Non-pigmented ciliary epithelial cell (primary cell): Measurements from ENCODE around the gene COQ8B.
A peak's percentile ranks its signal among the peaks of the same experiment; 100 is the strongest.

Experiments
- DNase-seq: peaks from one replicate; pipeline ENCODE4 v3.0.0-alpha.2; 2010; ENCODE audit warnings: low read depth

COQ8B gene

DNA sequence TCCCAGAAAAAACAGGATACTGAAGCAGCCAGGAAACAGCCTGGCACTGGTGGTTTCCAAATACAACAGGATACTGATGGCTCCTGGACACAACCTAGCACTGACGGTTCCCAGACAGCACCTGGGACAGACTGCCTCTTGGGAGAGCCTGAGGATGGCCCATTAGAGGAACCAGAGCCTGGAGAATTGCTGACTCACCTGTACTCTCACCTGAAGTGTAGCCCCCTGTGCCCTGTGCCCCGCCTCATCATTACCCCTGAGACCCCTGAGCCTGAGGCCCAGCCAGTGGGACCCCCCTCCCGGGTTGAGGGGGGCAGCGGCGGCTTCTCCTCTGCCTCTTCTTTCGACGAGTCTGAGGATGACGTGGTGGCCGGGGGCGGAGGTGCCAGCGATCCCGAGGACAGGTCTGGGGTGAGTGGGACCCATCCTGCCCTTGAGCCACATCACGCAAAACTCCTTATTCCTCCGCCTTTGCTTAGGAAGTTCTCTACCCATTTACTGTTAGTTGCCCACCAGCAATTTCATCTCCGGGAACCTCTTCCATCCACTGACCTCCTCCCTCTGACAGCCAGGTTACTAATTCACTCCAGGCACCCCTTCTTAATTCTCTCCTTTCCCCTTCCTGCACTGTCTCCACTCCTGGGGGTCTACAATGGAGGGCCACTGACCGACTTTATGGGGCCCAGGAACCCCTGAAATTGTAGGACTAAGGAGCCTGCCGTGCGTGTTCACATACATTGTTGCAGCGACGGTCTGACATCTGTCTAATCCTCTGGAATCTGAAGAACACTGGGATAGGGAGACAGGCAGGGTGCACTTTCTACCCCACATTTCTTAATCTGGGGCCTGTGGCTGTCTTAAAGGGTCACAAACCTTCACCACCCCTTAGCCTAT, 1.4 kb upstream of the COQ8B start:
- DNase-seq, result no peak

DNA sequence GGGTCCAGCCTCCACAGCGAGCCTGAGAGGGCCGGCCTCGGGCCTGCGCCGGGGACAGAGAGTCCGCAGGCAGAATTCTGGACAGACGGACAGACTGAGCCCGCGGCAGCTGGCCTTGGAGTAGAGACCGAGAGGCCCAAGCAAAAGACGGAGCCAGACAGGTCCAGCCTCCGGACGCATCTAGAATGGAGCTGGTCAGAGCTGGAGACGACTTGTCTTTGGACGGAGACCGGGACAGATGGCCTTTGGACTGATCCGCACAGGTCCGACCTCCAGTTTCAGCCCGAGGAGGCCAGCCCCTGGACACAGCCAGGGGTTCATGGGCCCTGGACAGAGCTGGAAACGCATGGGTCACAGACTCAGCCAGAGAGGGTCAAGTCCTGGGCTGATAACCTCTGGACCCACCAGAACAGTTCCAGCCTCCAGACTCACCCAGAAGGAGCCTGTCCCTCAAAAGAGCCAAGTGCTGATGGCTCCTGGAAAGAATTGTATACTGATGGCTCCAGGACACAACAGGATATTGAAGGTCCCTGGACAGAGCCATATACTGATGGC, 716 bp upstream of the COQ8B start:
- DNase-seq, result no peak

DNA sequence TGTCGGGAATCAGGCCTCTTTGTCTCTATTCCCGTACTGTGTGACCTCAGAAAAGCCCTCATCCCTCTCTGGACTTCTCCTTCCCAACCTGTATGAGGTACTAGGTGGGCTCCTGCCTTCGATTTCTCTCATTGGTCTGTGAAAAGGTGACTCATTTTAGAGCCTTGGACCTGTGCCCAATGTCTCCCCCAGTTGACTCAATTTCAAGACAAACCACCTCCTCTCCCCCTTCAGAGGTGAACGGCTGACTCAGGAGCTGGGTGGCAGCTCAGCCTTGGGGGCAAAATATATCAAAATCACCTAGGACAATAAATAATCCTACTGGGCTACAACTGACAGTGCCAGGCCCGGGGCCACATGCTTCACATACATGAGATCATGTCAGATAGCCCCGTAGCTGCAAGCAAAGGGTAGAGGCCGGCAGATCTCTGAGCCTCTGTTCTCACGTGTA, 630 bp downstream of the COQ8B start:
- peak; percentile 79 for DNase-seq

DNA sequence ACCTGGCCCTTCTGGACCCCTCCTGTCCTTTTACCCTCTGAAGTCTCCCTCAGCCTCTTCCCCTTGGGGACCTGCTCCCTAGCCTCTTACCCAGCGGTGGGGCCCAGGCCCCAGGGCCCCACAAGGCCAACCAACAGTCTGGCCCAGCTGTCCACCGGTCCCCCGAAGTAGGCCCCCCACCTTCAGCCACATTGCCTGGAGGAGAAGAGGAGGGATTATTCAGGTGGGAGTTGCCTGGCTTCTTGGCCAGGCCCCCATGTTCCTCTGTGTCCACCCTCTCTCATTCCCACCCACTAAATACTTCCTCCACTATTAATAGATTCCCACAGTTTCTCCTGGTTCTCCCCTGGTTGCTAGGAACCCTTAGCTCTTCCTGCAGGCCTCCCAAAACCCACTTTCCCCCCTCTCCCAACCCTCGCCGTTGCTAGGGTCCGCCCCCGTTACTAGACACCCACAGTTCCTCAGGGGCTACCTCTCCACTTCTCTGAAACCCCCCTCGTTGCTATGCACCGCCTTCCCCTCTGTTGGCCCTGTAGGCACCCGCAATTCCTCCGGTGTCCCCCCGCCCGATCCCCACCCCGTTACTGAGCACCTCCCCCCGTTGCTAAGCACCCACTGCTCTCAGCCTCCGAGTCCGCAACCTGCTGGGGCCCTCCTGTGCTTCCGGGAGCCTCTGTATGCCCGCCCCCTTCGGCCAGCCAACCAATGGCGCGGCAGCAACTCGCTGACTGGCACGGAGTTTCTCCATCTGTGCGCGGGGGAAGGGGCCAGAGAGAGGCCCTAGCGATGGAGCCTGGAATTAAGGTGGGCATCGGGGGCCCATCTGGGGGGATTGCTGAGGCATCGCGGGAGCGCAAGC, 2.0 kb downstream of the COQ8B start:
- DNase-seq, result peak; percentile 58

DNA sequence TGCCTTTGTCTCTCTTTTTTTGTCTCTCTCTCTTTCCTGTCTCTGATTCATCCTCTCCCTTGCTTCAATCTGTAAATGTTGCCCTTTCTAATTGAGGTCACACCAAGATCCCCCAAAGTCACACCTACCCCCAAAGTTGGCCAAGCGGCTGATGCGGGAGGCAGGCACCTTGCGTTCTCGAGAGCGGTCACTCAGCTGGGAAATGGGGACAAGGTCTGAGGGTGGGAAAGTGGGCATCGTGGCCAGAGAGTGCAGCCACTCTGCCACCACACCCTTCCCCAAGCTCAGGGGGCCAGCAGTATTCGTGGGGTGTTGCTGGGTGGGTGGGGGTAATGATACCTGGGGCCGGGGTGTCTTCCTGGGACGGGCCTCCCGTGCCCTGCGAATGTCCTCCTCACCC, 2.7 kb downstream of the COQ8B start:
- DNase-seq, result no peak

DNA sequence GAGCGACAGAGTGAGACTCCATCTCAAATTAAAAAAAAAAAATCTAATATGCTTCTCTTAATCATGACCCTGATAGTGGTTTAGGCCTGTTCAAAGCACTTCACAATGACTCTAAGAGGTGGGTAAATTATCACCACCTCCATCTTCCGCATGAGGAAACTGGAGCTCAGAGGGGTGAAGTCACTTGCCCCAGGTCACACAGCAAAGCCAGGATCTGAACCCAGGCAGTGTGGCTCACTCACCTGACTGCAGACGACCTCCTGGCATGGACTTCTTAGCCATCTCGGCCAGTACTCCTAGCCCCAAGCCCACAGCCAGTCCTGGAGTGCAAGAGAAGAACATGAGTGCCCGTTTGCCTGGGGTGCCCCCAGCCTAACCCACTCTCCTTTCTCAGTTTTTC, 6.9 kb downstream of the COQ8B start:
- DNase-seq, result no peak

DNA sequence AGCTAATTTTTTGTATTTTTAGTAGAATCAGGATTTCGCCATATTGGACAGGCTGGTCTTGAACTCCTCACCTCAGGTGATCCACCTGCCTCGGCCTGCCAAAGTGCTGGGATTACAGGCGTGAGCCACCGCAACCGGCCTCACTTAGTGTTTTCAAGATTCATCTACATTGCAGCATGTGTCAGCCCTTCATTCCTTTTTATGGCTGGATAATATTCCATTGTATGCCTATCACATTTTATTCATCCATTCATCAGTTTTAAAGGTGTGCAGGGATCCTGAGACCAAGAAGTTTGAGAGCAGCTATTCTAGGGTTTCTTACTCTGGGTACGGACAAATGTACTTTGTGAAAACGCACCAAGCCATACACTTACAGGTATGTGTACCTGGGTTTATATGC, 9.1 kb downstream of the COQ8B start:
- no peak for DNase-seq

DNA sequence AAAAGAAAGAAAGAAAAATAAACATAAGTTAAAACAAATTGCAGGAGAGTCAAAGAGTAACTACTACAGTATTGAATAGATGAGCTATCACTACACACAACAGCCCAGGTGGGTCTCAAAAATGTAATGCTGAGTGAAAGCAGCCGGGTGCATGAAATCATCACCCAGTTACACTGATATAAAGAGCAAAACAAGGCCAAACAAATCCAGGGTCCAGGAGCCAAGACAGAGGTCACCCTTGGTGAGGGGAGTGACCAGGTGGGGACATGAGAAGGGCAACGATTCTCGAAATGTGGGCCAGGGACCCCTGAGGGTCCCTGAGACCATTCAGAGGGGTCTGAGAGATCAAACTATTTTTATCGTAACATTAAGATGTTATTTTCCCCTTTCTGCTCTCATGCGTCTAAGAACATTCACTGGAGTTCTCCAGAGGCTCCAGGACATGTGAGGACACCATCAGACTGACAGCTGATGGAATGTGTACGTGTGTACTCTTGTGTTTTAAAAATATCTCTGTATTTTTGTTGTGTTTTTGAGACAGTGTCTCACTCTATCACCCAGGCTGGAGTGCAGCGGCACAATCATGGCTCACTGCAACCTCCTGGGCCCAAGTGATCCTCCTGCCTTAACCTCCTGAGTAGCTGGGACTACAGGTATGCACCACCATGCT, 10.6 kb downstream of the COQ8B start:
- DNase-seq, result no peak

DNA sequence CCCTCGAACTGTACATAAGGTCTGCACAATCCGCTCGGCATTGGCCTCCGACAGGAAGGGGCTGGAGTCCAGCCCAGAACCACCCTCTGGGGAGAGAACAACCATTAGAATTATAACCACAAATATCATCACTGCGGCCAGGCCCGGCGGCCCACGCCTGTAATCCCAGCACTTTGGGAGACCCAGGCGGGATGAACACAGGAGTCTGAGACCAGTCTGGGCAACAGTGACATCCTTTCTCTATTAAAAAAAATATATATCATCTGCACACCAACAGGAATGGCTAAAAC, 11.4 kb downstream of the COQ8B start:
- DNase-seq, result no peak

DNA sequence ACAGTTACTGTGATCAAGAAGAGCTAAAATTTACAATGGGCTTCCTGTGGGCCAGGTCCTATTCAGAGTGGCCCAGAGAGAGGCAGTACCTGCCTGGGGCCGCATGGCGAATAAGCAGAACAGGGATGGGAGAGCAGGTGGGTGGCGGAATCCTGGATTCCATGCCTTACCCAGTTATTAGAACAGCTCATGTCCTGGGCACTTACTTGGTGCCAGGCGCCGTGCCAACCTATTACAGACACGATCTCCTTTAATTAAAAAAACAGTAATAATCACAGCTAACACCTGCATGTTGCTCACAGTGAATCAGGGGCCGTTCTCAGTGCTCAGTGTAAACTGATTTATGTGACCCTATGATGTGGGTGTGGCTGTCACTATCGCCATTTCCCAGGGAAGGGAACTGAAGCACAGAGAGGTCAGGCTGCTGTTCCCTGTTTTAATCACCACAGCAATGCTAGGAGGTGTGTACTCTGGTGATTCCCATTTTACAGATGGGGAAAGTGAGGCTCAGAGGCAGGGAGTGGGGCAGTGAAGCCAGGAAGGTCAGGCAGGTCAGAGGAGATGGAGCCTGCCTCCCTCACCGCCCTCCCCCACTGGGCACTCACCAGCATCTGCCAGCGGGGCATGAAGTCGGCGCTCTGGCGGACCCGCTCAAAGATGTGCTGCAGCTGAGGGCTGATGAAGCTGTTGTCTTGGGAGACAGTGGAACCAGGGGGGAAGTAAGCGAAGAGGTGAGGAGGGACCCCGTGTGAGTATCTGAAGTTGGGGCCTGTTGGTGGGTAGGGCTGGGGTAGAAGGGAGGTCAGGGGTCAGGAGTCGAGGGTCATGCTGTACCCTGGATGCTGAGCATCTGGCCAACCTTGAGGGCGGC, 12.0 kb downstream of the COQ8B start:
- DNase-seq, result no peak

DNA sequence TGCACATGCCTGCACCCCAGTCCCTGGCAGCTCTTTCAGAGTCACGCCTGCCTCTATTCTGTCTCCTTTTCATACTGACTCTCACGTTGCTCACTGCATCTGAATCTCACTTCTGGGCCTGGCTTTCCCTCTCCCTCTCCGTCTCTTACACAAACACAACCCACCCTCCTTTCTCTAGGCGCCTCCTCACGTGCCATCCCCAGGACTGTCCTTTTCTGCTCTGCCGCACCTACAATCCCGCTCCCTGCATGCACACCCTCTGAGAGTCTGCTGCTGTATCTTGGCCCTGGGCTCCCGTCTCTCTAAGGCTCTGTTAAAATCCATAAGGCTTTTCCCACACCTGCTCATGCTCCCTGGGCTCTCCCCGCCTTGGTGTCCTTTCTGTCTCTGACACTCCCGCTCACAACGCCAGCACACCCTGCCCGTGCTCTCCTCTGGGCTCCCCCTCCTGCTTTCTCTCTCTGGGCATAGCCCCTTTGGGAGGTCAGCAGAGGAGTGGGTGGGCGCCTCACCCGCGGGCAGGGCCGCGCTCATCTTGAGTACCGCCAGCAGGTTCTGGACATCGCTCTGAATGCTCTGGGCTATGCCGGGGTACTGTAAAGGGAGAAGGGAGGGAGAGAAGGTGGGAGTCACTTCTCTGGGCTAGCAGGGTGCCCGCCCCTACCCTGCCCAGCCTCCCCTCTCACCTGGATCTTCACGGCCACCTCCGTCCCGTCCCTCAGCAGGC, 13.5 kb downstream of the COQ8B start:
- DNase-seq, result no peak

DNA sequence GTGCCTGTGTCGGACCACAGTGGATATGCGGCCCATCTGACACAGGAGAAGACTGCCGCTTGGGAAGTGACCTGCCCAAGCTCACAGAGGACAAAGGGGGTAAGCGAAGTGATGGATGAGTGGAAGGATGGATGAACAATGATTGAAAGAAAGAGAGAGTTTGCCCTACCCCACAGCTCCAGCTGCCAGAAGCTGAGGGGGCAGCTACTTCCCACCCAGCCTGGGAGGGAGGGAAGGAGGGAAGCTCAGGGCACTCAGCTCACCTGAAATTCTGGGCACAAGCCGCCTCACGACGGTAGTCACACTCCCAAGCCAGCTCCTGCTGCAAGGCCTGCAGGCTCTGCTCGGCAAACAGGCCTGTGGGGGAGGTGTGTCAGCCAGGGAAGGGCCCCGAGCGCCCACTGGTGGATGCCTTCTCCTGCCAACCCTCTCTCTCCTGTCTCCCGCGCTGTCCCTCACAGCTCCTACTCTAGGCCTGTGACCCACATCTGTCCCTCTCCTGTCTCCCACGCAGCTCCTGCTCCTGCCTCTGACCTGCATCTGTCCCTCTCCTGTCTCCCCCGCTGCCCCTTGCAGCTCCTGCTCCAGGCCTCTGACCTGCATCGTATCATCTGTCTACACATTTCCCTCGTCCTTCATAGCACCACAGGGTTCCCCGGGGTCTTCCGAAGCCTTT, 14.2 kb downstream of the COQ8B start:
- DNase-seq, result no peak

DNA sequence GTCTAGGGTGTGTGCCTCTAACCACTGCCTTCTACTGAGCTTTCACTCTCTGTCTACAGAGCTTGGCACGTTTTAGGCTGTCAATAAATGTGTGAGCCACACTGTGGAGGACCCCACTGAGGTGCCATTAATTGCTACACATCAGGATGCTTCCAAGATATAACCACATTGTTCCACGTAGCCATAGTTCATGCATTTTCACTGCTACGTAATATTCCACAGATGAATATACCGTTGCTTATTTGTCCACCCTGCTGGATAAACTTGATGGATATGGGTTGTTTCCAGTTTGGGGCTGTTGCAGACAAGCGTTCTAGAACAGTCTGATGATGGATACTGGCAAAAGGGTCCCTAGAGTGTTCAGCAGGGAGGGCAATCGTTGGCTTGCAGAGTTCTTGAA, 14.9 kb downstream of the COQ8B start:
- no peak for DNase-seq

DNA sequence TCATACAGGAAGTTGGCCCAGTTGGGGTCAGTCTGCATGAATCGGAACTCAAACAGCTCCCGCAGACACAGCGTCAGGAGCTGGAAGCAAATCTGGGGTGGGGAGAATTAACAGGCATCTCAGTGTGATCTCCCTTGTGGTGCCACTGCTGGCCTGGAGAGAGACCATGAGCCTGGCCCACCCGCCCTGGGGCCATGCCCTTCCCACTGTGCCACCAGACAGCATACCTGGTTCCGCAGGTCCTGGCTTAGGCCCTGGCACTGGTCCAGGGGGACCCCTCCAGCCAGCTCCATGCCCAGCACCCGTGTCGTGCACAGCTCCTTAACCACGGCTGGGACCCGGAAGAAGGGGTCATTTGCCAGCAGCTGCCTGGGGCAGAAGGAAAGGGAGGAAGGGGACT, 16.6 kb downstream of the COQ8B start:
- no peak for DNase-seq

DNA sequence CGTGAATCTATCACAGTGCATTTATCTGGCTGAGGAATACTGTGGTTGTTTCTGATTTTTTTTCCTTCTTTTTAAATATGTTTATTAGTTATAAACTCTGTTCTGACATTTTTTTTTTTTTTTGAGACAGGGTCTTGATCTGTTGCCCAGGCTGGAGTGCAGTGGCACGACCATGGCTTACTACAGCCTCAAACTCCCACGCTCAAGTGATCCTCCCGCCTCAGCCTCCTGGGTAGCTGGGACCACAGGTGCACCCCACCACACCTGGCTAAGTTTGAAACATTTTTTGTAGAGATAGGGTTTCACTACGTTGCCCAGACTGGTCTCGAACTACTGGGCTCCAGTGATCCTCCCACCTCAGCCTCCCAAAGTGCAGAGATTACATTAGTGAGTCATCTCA, 19.7 kb downstream of the COQ8B start:
- DNase-seq, result no peak

DNA sequence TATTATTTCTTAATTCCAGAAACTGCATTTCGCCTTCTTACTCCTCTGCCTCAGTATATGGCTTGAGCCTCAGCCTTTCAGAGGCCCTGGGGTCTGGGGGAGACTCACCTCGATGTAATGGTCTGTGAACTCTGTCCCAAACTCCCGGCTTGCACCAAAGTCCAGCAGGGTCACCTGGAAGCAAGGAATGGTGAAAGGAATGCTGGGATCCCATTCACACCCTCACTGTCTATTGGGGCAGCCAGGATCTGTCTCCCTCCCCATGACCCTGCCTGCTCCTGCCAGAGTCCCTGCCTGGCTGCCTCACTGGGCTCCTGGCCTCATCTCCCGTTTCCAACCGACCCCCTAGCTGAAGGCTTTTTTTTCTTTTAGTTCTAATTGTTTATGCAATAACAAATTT, 20.8 kb downstream of the COQ8B start:
- no peak for DNase-seq

DNA sequence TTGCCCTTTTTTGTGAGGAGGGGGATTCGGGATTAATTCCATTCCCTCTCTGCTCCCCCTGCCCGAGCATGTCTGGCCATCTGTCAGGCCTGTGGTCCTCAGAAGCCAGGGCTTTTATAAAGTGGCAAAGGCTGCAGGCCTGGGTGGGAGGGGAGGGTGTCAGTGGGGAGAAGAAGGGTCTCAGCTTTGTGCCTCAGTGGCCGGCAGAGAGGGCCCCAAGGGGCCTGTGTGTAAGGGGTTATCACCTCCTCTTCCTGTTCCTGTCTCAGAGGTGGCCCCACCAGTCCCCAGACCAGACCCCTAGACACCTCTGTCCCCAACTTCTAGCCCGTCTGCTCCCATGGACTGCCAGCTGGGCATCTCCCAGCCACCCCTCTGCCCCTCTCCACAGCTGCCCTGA, 22.8 kb downstream of the COQ8B start:
- DNase-seq, result no peak

DNA sequence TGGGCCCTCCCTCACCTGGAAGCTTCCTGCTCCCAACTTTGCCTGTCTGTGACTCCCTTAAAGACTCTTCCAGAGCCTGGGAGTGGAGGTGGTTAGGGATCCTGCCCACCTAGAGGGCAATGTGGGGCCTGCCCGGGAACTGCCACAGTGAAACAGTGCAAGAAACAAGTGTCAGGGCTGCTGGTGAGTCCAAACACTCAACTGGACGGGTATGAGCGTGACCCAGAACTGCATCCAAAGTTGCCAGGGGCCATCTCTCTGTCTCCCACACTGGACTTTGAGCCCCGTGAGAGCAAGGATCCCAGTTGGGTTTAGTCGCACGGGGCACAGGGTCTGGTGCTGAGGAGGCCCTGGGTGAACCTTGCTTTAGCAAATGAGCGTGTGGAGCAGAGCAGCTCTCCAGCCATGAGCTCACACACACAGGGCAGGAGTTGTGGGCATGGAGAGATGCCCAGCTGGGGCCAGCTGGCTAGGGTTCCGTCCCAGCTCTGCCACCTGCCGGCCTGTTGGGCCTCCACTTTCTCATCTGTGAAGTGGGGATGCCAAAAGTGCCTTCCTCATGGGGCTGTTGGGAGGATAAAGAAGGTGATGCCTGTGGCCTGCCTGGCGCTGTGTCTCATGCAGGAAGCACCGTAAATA, 23.4 kb downstream of the COQ8B start:
- no peak for DNase-seq

DNA sequence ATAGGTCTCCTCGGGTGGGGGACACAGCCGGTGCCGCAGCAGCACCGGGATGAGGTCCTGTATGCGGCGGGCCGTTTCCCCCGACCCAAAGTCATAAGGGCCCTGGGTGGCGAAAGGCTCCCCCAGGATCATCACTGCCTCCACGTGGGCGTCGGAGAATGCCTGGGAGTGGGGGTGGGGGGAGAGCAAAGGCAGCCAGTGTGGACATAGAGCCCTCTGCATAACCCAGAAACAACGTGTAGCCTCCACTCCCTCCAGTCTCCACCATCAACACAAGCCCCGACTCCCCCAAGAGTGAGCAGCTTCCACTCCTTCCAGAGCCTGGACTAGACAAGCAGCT, 24.5 kb downstream of the COQ8B start:
- DNase-seq, result no peak
